Coronary artery (tissue), 2 donors: ENCODE measurements around the gene COPG2.

Source experiments
- DNase-seq: peaks from one replicate; pipeline ENCODE4 v3.0.0-alpha.2; 2017; ENCODE audit warnings: low spot score
- H3K27ac ChIP-seq, 2 donors: fragments of 200-600 bp; sonication (generic); one replicate each; pipeline ENCODE4 v1.5.1; 2016 to 2019
- H3K4me3 ChIP-seq: fragments of 200-600 bp; sonication (generic); 2 replicates; pipeline ENCODE4 v1.5.1; 2016; ENCODE audit warnings: mild to moderate bottlenecking, moderate library complexity
- CTCF ChIP-seq: fragments of 200-600 bp; sonication (generic); IDR thresholded peaks from one replicate; pipeline ENCODE4 v1.5.1; 2019; ENCODE audit warnings: antibody characterized with exemption

COPG2 gene

GRCh38 chr7:130673066-130673465 lies 4.5 kb upstream of the COPG2 start:
- H3K4me3 ChIP-seq, result no peak overlapping the region
- no peak for TF ChIP-seq CTCF
- DNase-seq, result no peak
- H3K27ac ChIP-seq, result no peak overlapping the region

GRCh38 chr7:130672146-130672545 lies 3.6 kb upstream of the COPG2 start:
- Histone ChIP-seq H3K27ac (no peak overlapping the region), H3K4me3 (no peak overlapping the region)
- DNase-seq, result no peak
- no peak for TF ChIP-seq CTCF

- Histone ChIP-seq H3K4me3 (peak overlapping the region; percentile 73), H3K27ac (peak overlapping the region; percentile 67 to 77)
- TF ChIP-seq CTCF, result no peak
- DNase-seq, result no peak
These were observed 645 bp upstream of the COPG2 start for GRCh38 chr7:130669085-130669700.

- DNase-seq, result no peak
- Histone ChIP-seq H3K27ac (peak overlapping the region; percentile 54 to 77), H3K4me3 (peak overlapping the region; percentile 73)
- no peak for TF ChIP-seq CTCF
These were observed 823 bp downstream of the COPG2 start for GRCh38 chr7:130667593-130668257.

GRCh38 chr7:130662426-130662825 lies 6.1 kb downstream of the COPG2 start:
- Histone ChIP-seq H3K4me3 (no peak overlapping the region), H3K27ac (no peak overlapping the region)
- no peak for DNase-seq
- no peak for TF ChIP-seq CTCF

GRCh38 chr7:130655286-130655685 lies 13.3 kb downstream of the COPG2 start:
- H3K27ac ChIP-seq, result no peak overlapping the region
- H3K4me3 ChIP-seq, result no peak overlapping the region
- TF ChIP-seq CTCF, result no peak
- no peak for DNase-seq

GRCh38 chr7:130654850-130655249 lies 13.7 kb downstream of the COPG2 start:
- no peak overlapping the region for H3K27ac ChIP-seq
- no peak overlapping the region for H3K4me3 ChIP-seq
- TF ChIP-seq CTCF, result no peak
- DNase-seq, result no peak
